ENCODE measurements around the gene LRSAM1.

LRSAM1 gene

DNA sequence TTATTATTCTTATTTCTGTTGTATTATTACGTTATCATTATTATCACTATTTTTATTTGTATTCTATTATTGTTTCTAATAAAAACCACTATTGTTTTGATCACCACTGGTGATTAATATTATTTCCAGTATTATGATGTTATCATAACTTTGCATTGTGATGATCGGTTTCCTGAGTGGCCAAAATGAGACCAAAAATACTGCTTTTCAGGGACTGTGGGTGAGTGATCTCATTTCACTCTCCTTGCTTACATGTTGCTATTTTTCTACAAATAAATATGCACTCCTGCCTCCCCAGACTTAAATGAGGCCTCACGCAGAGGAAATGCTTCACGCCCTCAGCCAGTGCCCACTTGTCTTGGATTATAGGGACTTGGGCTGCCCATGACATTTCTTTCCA is 78.4 kb downstream of the LRSAM1 start:
- no peak overlapping the region for H3K4me3 ChIP-seq (ENCODE audit: low read depth in 1 of 5, low read length in 5 of 5)
- no peak overlapping the region for H3K9ac ChIP-seq (ENCODE audit: low read length in 5 of 5)
- H3K4me1 ChIP-seq (ENCODE audit: control insufficient read depth in 5 of 5, insufficient read depth in 5 of 5, low read length in 5 of 5): peaks cover 0 to 43% (median 0%) of the 10 kb centered on the region in 5 donors

DNA sequence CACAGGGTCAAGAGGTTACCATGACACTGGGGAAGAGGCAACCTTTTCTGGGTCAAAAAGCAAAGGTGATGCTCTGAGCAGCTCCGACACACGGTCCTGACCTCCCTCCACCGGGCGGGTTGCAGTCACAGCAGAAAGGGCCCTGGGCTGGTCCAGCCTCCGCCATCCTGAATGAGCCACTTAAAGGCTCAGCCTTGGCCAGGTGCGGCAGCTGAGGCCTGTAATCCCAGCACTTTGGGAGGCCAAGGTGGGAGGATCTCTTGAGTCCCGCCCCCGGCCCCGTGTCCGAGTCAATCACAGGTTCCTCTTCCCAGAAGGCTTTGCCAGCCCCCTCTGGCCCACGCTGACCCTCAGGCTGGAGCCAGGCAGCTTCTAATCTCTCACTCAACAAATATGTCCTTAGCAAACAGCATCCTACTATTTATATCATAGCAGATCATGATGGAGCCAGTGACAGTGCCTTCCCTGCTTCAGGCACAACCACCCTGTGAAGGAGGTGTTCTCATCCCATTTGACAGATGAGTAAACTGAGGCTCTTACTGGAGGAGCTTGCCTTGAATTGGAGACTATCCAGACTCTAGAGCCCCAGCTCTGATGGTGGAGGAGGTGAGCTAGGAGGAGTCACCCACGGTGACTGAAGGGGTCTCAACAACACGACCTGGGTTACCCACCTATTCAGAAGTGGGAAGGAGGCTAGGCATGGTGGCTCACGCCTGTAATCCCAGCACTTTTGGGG is 79.1 kb downstream of the LRSAM1 start:
- no peak overlapping the region for H3K9ac ChIP-seq (ENCODE audit: low read length in 5 of 5)
- peaks cover 3 to 6% (median 5%) of the 10 kb centered on the region in 5 donors for H3K9me3 ChIP-seq (ENCODE audit: control insufficient read depth in 5 of 5, low read length in 5 of 5)
- peaks cover 0 to 47% (median 0%) of the 10 kb centered on the region in 5 donors for H3K4me1 ChIP-seq (ENCODE audit: control insufficient read depth in 5 of 5, insufficient read depth in 5 of 5, low read length in 5 of 5)
- H3K27me3 ChIP-seq (ENCODE audit: control insufficient read depth in 5 of 5, insufficient read depth in 4 of 5, low read length in 5 of 5): no peaks in the 10 kb centered on the region
- H3K27ac ChIP-seq (ENCODE audit: low read depth, low read length): no peak overlapping the region
- H3K4me3 ChIP-seq (ENCODE audit: low read depth in 1 of 5, low read length in 5 of 5): no peak overlapping the region
- peaks cover 0 to 20% (median 6%) of the 10 kb centered on the region in 5 donors for H3K36me3 ChIP-seq (ENCODE audit: control insufficient read depth in 5 of 5, insufficient read depth in 5 of 5, low read length in 5 of 5)

More for the DNA sequence above, 78.4 kb downstream of the LRSAM1 start:
- H3K9me3 ChIP-seq (ENCODE audit: control insufficient read depth in 5 of 5, low read length in 5 of 5): peaks cover 3 to 12% (median 7%) of the 10 kb centered on the region in 5 donors
- no peak overlapping the region for H3K27ac ChIP-seq (ENCODE audit: low read depth, low read length)
- peaks cover 0 to 23% (median 11%) of the 10 kb centered on the region in 5 donors for H3K36me3 ChIP-seq (ENCODE audit: control insufficient read depth in 5 of 5, insufficient read depth in 5 of 5, low read length in 5 of 5)
- no peaks in the 10 kb centered on the region for H3K27me3 ChIP-seq (ENCODE audit: control insufficient read depth in 5 of 5, insufficient read depth in 4 of 5, low read length in 5 of 5)

DNA sequence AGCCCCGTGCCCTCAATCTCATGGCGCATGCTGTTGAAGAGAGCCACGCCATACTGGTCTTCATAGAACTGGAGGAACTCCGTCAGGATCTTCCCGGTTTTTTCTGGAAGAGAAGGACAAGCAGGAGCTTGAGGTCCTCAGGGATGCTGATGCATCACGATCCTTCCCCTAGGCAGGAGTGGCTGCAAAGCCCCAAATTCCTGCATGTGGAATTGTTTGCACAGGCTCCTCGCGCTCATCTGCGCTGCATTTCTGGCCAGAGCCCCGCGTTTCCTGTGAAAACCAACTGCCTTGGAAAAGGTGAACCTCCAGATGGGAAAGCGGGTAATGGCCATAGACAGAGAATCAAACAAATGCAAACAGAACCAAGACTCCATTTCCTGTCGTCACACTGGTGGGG is 80.4 kb downstream of the LRSAM1 start:
- Histone ChIP-seq H3K4me1 (ENCODE audit: control insufficient read depth in 5 of 5, insufficient read depth in 5 of 5, low read length in 5 of 5) (peaks cover 0 to 45% (median 4%) of the 10 kb centered on the region in 5 donors), H3K36me3 (ENCODE audit: control insufficient read depth in 5 of 5, insufficient read depth in 5 of 5, low read length in 5 of 5) (peaks cover 0 to 20% (median 2%) of the 10 kb centered on the region in 5 donors), H3K27ac (ENCODE audit: low read depth, low read length) (no peak overlapping the region), H3K27me3 (ENCODE audit: control insufficient read depth in 5 of 5, insufficient read depth in 4 of 5, low read length in 5 of 5) (no peaks in the 10 kb centered on the region), H3K9me3 (ENCODE audit: control insufficient read depth in 5 of 5, low read length in 5 of 5) (no peaks in the 10 kb centered on the region), H3K4me3 (ENCODE audit: low read depth in 1 of 5, low read length in 5 of 5) (no peak overlapping the region), H3K9ac (ENCODE audit: low read length in 5 of 5) (no peak overlapping the region)

DNA sequence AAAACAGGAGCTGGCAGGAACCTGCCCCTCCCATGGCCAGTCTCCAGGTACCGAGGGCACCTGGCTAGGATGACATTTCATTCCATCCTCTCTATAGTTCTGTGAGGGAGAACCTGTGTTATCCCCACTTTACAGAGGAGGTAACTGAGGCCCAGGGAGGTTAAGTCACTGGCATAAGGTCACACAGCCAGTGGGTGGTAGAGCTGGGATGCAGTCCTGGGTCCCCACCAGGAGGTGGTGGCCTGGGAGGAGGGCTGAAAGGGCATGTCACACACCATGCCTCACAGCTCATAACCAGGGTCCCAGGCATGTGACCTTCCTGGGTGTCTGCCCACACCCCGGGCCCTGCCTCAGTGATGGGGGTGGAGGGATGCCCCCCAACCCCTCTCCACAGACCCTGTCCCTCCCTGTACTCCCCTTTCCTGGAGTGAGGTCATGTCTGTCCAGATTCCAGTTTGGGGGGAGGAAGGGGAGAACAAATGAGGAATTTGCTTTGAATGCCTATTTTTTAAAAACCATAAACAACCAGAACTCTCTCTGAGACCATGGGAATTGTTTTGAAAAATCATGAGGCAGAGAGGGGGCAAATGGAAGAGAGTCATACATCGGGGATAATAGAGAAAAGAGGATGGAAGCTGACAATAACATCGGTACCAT is 83.1 kb downstream of the LRSAM1 start:
- H3K27ac ChIP-seq (ENCODE audit: low read depth, low read length): no peak overlapping the region
- H3K4me1 ChIP-seq (ENCODE audit: control insufficient read depth in 5 of 5, insufficient read depth in 5 of 5, low read length in 5 of 5): peaks cover 0 to 28% (median 4%) of the 10 kb centered on the region in 5 donors
- H3K9me3 ChIP-seq (ENCODE audit: control insufficient read depth in 5 of 5, low read length in 5 of 5): no peaks in the 10 kb centered on the region
- no peak overlapping the region for H3K4me3 ChIP-seq (ENCODE audit: low read depth in 1 of 5, low read length in 5 of 5)
- H3K36me3 ChIP-seq (ENCODE audit: control insufficient read depth in 5 of 5, insufficient read depth in 5 of 5, low read length in 5 of 5): peaks cover 0 to 16% (median 0%) of the 10 kb centered on the region in 5 donors
- no peaks in the 10 kb centered on the region for H3K27me3 ChIP-seq (ENCODE audit: control insufficient read depth in 5 of 5, insufficient read depth in 4 of 5, low read length in 5 of 5)
- no peak overlapping the region for H3K9ac ChIP-seq (ENCODE audit: low read length in 5 of 5)

DNA sequence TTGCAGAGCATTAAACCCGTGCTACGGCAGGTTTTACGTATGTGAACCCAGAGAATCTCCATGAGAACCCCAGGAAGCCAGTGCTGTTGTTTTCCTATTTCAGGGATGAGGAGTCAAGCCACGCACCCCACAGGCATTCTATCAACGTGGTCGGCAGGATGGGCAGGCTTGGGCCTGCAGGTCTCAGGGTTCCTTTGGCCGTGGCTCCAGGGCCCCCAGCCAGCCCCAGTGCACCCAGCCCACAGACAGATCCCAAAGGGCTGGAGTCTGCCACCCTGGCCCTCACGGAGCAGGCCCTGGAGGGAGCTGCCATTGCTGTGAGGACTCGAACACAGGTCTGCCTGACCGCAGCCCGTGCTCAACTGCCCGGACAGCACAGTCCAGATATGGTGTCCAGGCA is 83.6 kb downstream of the LRSAM1 start:
- H3K9me3 ChIP-seq (ENCODE audit: control insufficient read depth in 5 of 5, low read length in 5 of 5): no peaks in the 10 kb centered on the region
- H3K27me3 ChIP-seq (ENCODE audit: control insufficient read depth in 5 of 5, insufficient read depth in 4 of 5, low read length in 5 of 5): peaks cover 0 to 3% (median 0%) of the 10 kb centered on the region in 5 donors
- no peak overlapping the region for H3K9ac ChIP-seq (ENCODE audit: low read length in 5 of 5)
- no peak overlapping the region for H3K4me3 ChIP-seq (ENCODE audit: low read depth in 1 of 5, low read length in 5 of 5)
- peaks cover 0 to 15% (median 0%) of the 10 kb centered on the region in 5 donors for H3K36me3 ChIP-seq (ENCODE audit: control insufficient read depth in 5 of 5, insufficient read depth in 5 of 5, low read length in 5 of 5)
- H3K4me1 ChIP-seq (ENCODE audit: control insufficient read depth in 5 of 5, insufficient read depth in 5 of 5, low read length in 5 of 5): peaks cover 0 to 25% (median 4%) of the 10 kb centered on the region in 5 donors
- H3K27ac ChIP-seq (ENCODE audit: low read depth, low read length): no peak overlapping the region

DNA sequence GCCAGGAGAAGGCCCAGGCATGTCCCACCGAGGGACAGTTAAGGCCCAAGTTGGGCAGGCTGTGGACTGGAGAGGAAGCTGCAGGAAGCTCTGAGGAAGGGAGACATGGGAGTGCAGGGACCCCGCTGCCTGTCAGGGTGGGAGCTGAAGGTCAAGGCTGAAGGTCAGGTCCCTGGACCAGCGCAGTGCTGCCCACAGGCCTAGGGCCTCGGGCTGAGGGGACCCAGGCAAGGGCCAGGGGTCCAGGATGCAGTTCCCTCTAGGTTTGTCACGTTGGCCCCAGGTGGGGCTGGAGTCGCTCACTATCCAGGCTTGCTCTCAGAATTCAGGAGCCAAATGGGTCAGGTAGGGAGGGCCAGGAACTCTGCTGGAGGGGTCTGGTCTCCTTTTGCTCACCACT is 84.1 kb downstream of the LRSAM1 start:
- H3K4me1 ChIP-seq (ENCODE audit: control insufficient read depth in 5 of 5, insufficient read depth in 5 of 5, low read length in 5 of 5): peaks cover 0 to 24% (median 4%) of the 10 kb centered on the region in 5 donors
- no peak overlapping the region for H3K9ac ChIP-seq (ENCODE audit: low read length in 5 of 5)
- H3K4me3 ChIP-seq (ENCODE audit: low read depth in 1 of 5, low read length in 5 of 5): no peak overlapping the region
- peaks cover 0 to 7% (median 0%) of the 10 kb centered on the region in 5 donors for H3K27me3 ChIP-seq (ENCODE audit: control insufficient read depth in 5 of 5, insufficient read depth in 4 of 5, low read length in 5 of 5)
- no peak overlapping the region for H3K27ac ChIP-seq (ENCODE audit: low read depth, low read length)
- no peaks in the 10 kb centered on the region for H3K9me3 ChIP-seq (ENCODE audit: control insufficient read depth in 5 of 5, low read length in 5 of 5)
- peaks cover 0 to 10% (median 0%) of the 10 kb centered on the region in 5 donors for H3K36me3 ChIP-seq (ENCODE audit: control insufficient read depth in 5 of 5, insufficient read depth in 5 of 5, low read length in 5 of 5)

DNA sequence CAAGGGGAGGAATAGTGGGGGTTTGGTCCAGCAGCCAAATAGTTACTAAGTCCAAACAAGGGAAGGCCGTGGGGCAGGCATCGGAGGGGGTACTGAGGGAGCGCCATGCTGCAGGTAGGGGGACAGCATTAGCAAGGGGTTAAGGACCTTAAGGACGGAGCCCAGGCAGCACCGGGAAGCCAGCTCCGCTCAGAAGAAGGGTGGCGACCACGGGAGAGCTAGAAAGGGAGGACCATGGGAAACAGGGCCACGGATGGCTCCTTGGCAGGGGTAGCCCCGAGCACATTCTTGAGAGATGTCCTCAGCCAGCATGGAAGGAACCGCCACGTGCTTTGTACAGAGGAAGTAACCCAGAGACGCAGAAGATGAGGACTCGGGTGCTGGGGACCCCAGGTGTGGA is 84.5 kb downstream of the LRSAM1 start:
- H3K27ac ChIP-seq (ENCODE audit: low read depth, low read length): no peak overlapping the region
- H3K9ac ChIP-seq (ENCODE audit: low read length in 5 of 5): no peak overlapping the region
- H3K4me1 ChIP-seq (ENCODE audit: control insufficient read depth in 5 of 5, insufficient read depth in 5 of 5, low read length in 5 of 5): peaks cover 0 to 27% (median 4%) of the 10 kb centered on the region in 5 donors
- H3K27me3 ChIP-seq (ENCODE audit: control insufficient read depth in 5 of 5, insufficient read depth in 4 of 5, low read length in 5 of 5): peaks cover 0 to 7% (median 0%) of the 10 kb centered on the region in 5 donors
- H3K36me3 ChIP-seq (ENCODE audit: control insufficient read depth in 5 of 5, insufficient read depth in 5 of 5, low read length in 5 of 5): peaks cover 0 to 6% (median 0%) of the 10 kb centered on the region in 5 donors
- H3K4me3 ChIP-seq (ENCODE audit: low read depth in 1 of 5, low read length in 5 of 5): no peak overlapping the region
- H3K9me3 ChIP-seq (ENCODE audit: control insufficient read depth in 5 of 5, low read length in 5 of 5): no peaks in the 10 kb centered on the region

DNA sequence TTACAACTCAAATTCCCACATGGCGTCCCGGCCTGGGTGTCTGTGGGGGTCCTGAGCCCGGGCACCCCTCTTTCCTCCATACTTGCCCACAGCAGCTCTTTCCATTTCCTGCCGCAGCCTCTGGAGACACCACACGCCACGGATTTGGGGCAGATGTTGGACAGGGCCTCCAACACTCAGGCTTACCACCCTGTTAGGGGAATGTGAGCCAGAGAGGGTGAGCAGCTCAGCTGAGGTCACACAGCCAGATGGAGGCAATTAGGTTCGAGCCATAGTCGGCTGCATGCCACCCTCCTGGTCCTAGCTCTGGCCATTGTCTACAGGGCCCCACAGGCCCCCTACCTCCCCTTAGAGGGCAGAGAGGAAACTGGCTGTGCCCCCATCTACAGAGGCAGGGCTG is 85.2 kb downstream of the LRSAM1 start:
- H3K9ac ChIP-seq (ENCODE audit: low read length in 5 of 5): no peak overlapping the region
- no peaks in the 10 kb centered on the region for H3K9me3 ChIP-seq (ENCODE audit: control insufficient read depth in 5 of 5, low read length in 5 of 5)
- H3K4me3 ChIP-seq (ENCODE audit: low read depth in 1 of 5, low read length in 5 of 5): no peak overlapping the region
- H3K36me3 ChIP-seq (ENCODE audit: control insufficient read depth in 5 of 5, insufficient read depth in 5 of 5, low read length in 5 of 5): peaks cover 0 to 6% (median 0%) of the 10 kb centered on the region in 5 donors
- peaks cover 0 to 31% (median 4%) of the 10 kb centered on the region in 5 donors for H3K4me1 ChIP-seq (ENCODE audit: control insufficient read depth in 5 of 5, insufficient read depth in 5 of 5, low read length in 5 of 5)
- H3K27ac ChIP-seq (ENCODE audit: low read depth, low read length): no peak overlapping the region
- H3K27me3 ChIP-seq (ENCODE audit: control insufficient read depth in 5 of 5, insufficient read depth in 4 of 5, low read length in 5 of 5): peaks cover 0 to 9% (median 0%) of the 10 kb centered on the region in 5 donors

DNA sequence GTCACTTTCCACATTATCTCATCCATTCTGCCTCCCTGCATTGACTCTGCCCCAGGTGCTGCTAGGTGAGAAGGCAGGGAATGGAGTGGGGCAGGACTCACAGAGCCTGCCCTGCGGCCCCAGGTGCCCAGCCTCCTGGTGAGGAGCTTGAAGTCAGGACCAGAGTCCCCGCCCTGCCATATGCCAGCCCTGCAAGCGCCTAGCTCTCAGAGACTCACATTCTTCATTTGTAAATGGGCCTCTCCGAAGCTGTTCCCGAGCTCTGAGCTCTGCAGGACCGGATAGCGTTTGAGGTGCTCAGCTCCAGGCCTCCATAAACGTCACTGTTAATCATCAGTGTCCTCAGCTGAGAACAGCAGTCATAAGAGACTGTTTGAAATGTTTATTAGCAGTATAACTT is 85.7 kb downstream of the LRSAM1 start:
- Histone ChIP-seq H3K4me1 (ENCODE audit: control insufficient read depth in 5 of 5, insufficient read depth in 5 of 5, low read length in 5 of 5) (peaks cover 3 to 36% (median 8%) of the 10 kb centered on the region in 5 donors), H3K27ac (ENCODE audit: low read depth, low read length) (no peak overlapping the region), H3K27me3 (ENCODE audit: control insufficient read depth in 5 of 5, insufficient read depth in 4 of 5, low read length in 5 of 5) (peaks cover 0 to 9% (median 0%) of the 10 kb centered on the region in 5 donors), H3K9ac (ENCODE audit: low read length in 5 of 5) (no peak overlapping the region), H3K9me3 (ENCODE audit: control insufficient read depth in 5 of 5, low read length in 5 of 5) (no peaks in the 10 kb centered on the region), H3K36me3 (ENCODE audit: control insufficient read depth in 5 of 5, insufficient read depth in 5 of 5, low read length in 5 of 5) (peaks cover 0 to 6% (median 0%) of the 10 kb centered on the region in 5 donors), H3K4me3 (ENCODE audit: low read depth in 1 of 5, low read length in 5 of 5) (no peak overlapping the region)

DNA sequence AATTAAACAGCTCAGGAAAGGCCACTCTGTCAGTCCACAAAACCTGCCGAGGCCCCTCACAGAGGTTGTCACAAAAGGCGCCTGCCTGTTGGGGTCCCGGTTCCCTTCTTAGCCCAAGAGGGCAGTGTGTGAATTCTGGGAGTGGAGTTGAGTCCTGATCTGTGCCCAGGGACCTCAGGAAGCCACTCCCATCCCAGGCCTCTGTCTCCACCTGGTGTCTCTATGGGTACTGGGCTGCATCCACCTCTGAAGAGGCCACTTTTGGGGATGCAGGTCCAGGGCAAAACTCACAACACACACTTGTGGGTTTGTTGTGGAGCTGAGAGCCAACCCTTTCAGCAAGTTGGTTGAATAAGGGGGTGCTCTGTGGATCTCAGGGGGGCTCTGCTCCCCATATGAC is 86.5 kb downstream of the LRSAM1 start:
- Histone ChIP-seq H3K9me3 (ENCODE audit: control insufficient read depth in 5 of 5, low read length in 5 of 5) (no peaks in the 10 kb centered on the region), H3K9ac (ENCODE audit: low read length in 5 of 5) (no peak overlapping the region), H3K27ac (ENCODE audit: low read depth, low read length) (no peak overlapping the region), H3K4me3 (ENCODE audit: low read depth in 1 of 5, low read length in 5 of 5) (no peak overlapping the region), H3K36me3 (ENCODE audit: control insufficient read depth in 5 of 5, insufficient read depth in 5 of 5, low read length in 5 of 5) (peaks cover 0 to 6% (median 0%) of the 10 kb centered on the region in 5 donors), H3K4me1 (ENCODE audit: control insufficient read depth in 5 of 5, insufficient read depth in 5 of 5, low read length in 5 of 5) (peaks cover 4 to 40% (median 12%) of the 10 kb centered on the region in 5 donors), H3K27me3 (ENCODE audit: control insufficient read depth in 5 of 5, insufficient read depth in 4 of 5, low read length in 5 of 5) (peaks cover 0 to 12% (median 0%) of the 10 kb centered on the region in 5 donors)

All from subcutaneous abdominal adipose tissue (tissue), 5 donors.